Endodermal cell (in vitro differentiated cells): Measurements from ENCODE around the gene ZNF485. TPM values are rescaled to one million over a fixed set of nuclear protein-coding genes. Genes with fewer than 3 reads are reported as not detected.
A peak's percentile ranks its signal among the peaks of the same experiment; 100 is the strongest.

Source experiments
- DNase-seq: peaks from one replicate; pipeline ENCODE4 v3.0.0-alpha.2; 2017
- H3K27ac ChIP-seq: 2 replicates; pipeline ENCODE4 v1.5.1; 2013; ENCODE audit warnings: mild to moderate bottlenecking, low read depth, low read length, moderate library complexity
- H3K27me3 ChIP-seq: 2 replicates; pipeline ENCODE4 v1.6.1; 2013; ENCODE audit warnings: mild to moderate bottlenecking, low read length, moderate library complexity; ENCODE audit not compliant: insufficient read depth, control insufficient read depth, poor library complexity, severe bottlenecking
- H3K36me3 ChIP-seq: 2 replicates; pipeline ENCODE4 v1.7.0; 2013; ENCODE audit warnings: mild to moderate bottlenecking, low read length, moderate library complexity; ENCODE audit not compliant: control insufficient read depth, insufficient read depth
- H3K4me1 ChIP-seq: one replicate; pipeline ENCODE4 v1.7.0; 2013; ENCODE audit warnings: low read length; ENCODE audit not compliant: control insufficient read depth, insufficient read depth
- H3K4me3 ChIP-seq: 2 replicates; pipeline ENCODE4 v1.5.1; 2013; ENCODE audit warnings: mild to moderate bottlenecking, low read length, moderate library complexity
- H3K9ac ChIP-seq: 2 replicates; pipeline ENCODE4 v1.6.1; 2013; ENCODE audit warnings: mild to moderate bottlenecking, low read length, moderate library complexity; ENCODE audit not compliant: poor library complexity, severe bottlenecking; ENCODE audit errors: extremely low read depth
- H3K9me3 ChIP-seq: 2 replicates; pipeline ENCODE4 v1.6.1; 2013; ENCODE audit warnings: mild to moderate bottlenecking, low read length, moderate library complexity; ENCODE audit not compliant: control insufficient read depth
- H3K27ac Mint-ChIP-seq: 2 replicates; pipeline ENCODE4 v1.8.0; 2020; ENCODE audit warnings: mixed read lengths
- H3K27me3 Mint-ChIP-seq: 2 replicates; pipeline ENCODE4 v1.8.0; 2021; ENCODE audit warnings: mild to moderate bottlenecking, mixed read lengths; ENCODE audit not compliant: insufficient read depth
- H3K36me3 Mint-ChIP-seq: 2 replicates; pipeline ENCODE4 v1.8.0; 2020; ENCODE audit warnings: low read depth, mixed read lengths
- H3K4me1 Mint-ChIP-seq: 2 replicates; pipeline ENCODE4 v1.8.0; 2020; ENCODE audit warnings: mixed read lengths
- H3K4me3 Mint-ChIP-seq: 2 replicates; pipeline ENCODE4 v1.8.0; 2020; ENCODE audit warnings: mild to moderate bottlenecking, moderate library complexity, mixed read lengths
- H3K9me3 Mint-ChIP-seq: 2 replicates; pipeline ENCODE4 v1.8.0; 2020; ENCODE audit warnings: mild to moderate bottlenecking, mixed read lengths
- CTCF ChIP-seq: fragments of 200-600 bp; sonication (generic); conservative IDR thresholded peaks from 2 replicates; pipeline ENCODE4 v1.5.0; 2021; ENCODE audit warnings: antibody characterized with exemption, mild to moderate bottlenecking
- WGBS, 2 experiments: methylation state at CpG; one replicate each; pipeline versions ENCODE4 v1.1.5 to v1.1.7; 2013; ENCODE audit warnings: missing lambda C conversion rate in 2 of 2, mixed read lengths in 1 of 2; ENCODE audit not compliant: insufficient coverage in 1 of 2, insufficient read length in 1 of 2; 5-methylcytosine and 5-hydroxymethylcytosine counted together
- total RNA-seq, 2 donors: library from RNA; stranded (reverse); fragmentation: NEBNext Ultra II Directional in 1 of 2; extraction: Animal tissue kit (Norgen Biotek cat#: 25700) in 1 of 2; gene quantifications; 2 replicates in 1 of 2; 3 replicates in 1 of 2; pipeline ENCODE4 v1.2.1, GENCODE V29; 2021

Gene ZNF485
- total RNA-seq, 2 donors from 2014 or later, result 3.6 to 4.3 TPM

DNA sequence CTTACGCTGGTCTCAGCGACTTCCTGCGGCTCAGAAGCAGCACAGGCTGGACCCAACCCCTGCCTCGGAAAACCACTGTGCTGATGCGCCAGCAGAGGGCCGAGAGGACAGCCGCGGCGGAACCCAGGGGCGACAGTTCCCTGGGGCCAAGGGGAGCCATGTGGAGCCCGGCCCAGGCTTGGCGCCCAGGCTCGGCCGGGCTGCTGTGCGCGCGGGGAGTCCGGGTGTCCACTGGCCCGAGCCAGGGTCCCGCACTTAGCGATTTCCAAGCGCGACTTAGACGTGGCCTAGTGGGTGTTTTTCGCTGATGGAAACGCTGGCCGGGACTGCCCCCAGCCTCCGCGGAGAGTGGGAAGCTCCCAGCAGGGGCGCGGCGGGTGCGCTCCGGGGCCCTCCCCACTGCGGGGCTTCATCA, 61.1 kb downstream of the ZNF485 start:
- H3K9ac ChIP-seq, result no peak overlapping the region
- H3K9me3 ChIP-seq, result no peaks in the 10 kb centered on the region
- peaks cover 8% of the 10 kb centered on the region for H3K27me3 ChIP-seq
- peaks cover 60% of the 10 kb centered on the region for H3K27me3 Mint-ChIP-seq
- H3K27ac ChIP-seq, result no peak overlapping the region
- peaks cover 6% of the 10 kb centered on the region for H3K4me1 Mint-ChIP-seq
- TF ChIP-seq CTCF, result peak; percentile 75
- no peaks in the 10 kb centered on the region for H3K4me1 ChIP-seq
- no peak overlapping the region for H3K27ac Mint-ChIP-seq
- no peaks in the 10 kb centered on the region for H3K36me3 ChIP-seq
- 94% methylated on average over 29 to 35 of the region's 35 CpGs for WGBS, 2 experiments
- no peaks in the 10 kb centered on the region for H3K36me3 Mint-ChIP-seq
- H3K4me3 Mint-ChIP-seq, result peak overlapping the region; percentile 36
- H3K9me3 Mint-ChIP-seq, result peaks cover 3% of the 10 kb centered on the region
- DNase-seq, result peak; percentile 84
- H3K4me3 ChIP-seq, result no peak overlapping the region

Other genes starting within 250 kb of the ZNF485 start
- gene FXYD4, start 234.8 kb upstream of the ZNF485 start, total RNA-seq, result under 1 TPM in 1 of 2 donors, not detected in 1; 0.97 TPM
- gene HNRNPF, start 197.3 kb upstream of the ZNF485 start, total RNA-seq, result 100 to 1,000 TPM; 283 to 299 TPM
- gene ZNF487, start 169.3 kb upstream of the ZNF485 start, total RNA-seq, result 1 to 10 TPM; 3.8 to 6.6 TPM
- gene ZNF239, start 31.8 kb upstream of the ZNF485 start, total RNA-seq, result 1 to 10 TPM; 6.2 TPM
- gene ZNF32, start 42.4 kb downstream of the ZNF485 start, total RNA-seq, result 10 to 100 TPM; 21.4 to 29.0 TPM